ENCODE results near the gene KCNJ8. TPM values are rescaled to one million over a fixed set of nuclear protein-coding genes. Genes with fewer than 3 reads are reported as not detected.

Gene KCNJ8
- total RNA-seq (10 to 100 TPM; 10.9 to 44.2 TPM), polyA plus RNA-seq (10 to 100 TPM; 24.2 to 30.3 TPM)

DNA sequence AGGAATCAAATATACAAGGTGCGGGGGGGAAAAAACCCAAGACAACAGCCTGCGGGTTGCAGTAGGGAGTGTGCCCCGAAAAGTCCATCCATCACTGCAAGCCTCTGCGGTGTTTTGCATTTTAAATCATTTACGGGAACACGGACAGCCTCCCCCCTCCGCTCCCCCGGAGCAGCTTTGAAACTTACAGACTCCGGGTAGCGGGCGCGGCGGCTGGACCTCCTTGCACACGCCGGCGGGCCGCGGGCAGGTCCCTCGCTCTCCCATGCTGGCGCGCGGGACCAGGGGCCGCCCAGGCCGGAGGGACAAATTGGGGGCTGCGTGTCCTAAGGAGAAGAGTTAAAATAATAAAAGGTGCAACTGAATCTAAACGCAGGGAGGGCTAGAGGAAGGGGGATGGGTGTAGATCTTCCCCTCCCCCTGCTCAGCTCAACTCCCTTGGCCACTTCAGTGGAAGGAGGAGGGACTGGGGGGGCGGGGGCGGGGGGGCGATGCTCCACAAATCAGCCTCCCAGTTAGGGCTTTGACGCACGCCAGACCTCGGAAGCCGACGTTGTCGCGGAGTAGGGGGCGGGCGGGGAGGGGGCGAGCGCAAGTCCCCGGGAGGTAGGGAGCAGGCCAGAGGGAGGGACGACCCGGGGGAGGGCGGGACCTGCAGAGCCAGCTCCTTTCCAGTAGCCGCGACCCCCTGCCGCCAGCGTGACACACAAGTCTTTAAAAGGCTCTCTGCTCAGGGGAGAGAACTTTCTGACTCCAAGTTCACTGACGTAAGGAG is at the start of gene KCNJ8:
KCNJ8 (minus strand) TSS at position 349 of the 775 bp plus-strand sequence. CDS start 1,090 bp downstream, outside the sequence.
- Histone ChIP-seq H3K27ac (ENCODE audit: low read depth in 1 of 2, low read length in 2 of 2) (peak within 1 kb of the TSS; percentile 98), H3K4me3 (ENCODE audit: low read depth in 1 of 3, low read length in 3 of 3) (peak within 1 kb of the TSS; percentile 73 to 95 (median 79)), H3K36me3 (ENCODE audit: control insufficient read depth in 4 of 4, insufficient read depth in 3 of 4, low read depth in 1 of 4, low read length in 3 of 4) (peaks cover 0 to 4% (median 1%) of the 10 kb centered on the region in 4 donors), H3K27me3 (ENCODE audit: control insufficient read depth in 4 of 4, insufficient read depth in 4 of 4, low read length in 3 of 4) (no peaks in the 10 kb centered on the region), H3K9me3 (ENCODE audit: control insufficient read depth in 4 of 4, low read length in 3 of 4) (no peaks in the 10 kb centered on the region), H3K4me1 (ENCODE audit: control insufficient read depth in 4 of 4, insufficient read depth in 4 of 4, low read length in 3 of 4) (peaks cover 2 to 18% (median 6%) of the 10 kb centered on the region in 4 donors), H3K9ac (ENCODE audit: low read depth in 1 of 2, low read length in 2 of 2) (peak within 1 kb of the TSS; percentile 77 to 98)
- peak; percentile 73 for DNase-seq (ENCODE audit: low spot score)
- WGBS: 2% methylated on average over 49 of the region's 49 CpGs
- TF ChIP-seq, protein P1, sequence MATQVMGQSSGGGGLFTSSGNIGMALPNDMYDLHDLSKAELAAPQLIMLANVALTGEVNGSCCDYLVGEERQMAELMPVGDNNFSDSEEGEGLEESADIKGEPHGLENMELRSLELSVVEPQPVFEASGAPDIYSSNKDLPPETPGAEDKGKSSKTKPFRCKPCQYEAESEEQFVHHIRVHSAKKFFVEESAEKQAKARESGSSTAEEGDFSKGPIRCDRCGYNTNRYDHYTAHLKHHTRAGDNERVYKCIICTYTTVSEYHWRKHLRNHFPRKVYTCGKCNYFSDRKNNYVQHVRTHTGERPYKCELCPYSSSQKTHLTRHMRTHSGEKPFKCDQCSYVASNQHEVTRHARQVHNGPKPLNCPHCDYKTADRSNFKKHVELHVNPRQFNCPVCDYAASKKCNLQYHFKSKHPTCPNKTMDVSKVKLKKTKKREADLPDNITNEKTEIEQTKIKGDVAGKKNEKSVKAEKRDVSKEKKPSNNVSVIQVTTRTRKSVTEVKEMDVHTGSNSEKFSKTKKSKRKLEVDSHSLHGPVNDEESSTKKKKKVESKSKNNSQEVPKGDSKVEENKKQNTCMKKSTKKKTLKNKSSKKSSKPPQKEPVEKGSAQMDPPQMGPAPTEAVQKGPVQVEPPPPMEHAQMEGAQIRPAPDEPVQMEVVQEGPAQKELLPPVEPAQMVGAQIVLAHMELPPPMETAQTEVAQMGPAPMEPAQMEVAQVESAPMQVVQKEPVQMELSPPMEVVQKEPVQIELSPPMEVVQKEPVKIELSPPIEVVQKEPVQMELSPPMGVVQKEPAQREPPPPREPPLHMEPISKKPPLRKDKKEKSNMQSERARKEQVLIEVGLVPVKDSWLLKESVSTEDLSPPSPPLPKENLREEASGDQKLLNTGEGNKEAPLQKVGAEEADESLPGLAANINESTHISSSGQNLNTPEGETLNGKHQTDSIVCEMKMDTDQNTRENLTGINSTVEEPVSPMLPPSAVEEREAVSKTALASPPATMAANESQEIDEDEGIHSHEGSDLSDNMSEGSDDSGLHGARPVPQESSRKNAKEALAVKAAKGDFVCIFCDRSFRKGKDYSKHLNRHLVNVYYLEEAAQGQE (IDR thresholded peaks at IDR 0.05): peak; percentile 63
- TF ChIP-seq TAF1 (conservative IDR thresholded peaks at IDR 0.05): peak; percentile 79
- peak in 1 of 2 donors; percentile 14 for TF ChIP-seq JUND (IDR thresholded peaks at IDR 0.05)
- TF ChIP-seq SP1 (IDR thresholded peaks at IDR 0.05): peak; percentile 6
- TF ChIP-seq RXRA (IDR thresholded peaks at IDR 0.05): peak; percentile 44 to 54
- no peak for TF ChIP-seq FOXA2 (IDR thresholded peaks at IDR 0.05)
- TF ChIP-seq, protein P2, sequence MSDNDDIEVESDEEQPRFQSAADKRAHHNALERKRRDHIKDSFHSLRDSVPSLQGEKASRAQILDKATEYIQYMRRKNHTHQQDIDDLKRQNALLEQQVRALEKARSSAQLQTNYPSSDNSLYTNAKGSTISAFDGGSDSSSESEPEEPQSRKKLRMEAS (IDR thresholded peaks at IDR 0.05): no peak
- TF ChIP-seq RAD21 (IDR thresholded peaks at IDR 0.05): peak in 1 of 2 donors; percentile 12

DNA sequence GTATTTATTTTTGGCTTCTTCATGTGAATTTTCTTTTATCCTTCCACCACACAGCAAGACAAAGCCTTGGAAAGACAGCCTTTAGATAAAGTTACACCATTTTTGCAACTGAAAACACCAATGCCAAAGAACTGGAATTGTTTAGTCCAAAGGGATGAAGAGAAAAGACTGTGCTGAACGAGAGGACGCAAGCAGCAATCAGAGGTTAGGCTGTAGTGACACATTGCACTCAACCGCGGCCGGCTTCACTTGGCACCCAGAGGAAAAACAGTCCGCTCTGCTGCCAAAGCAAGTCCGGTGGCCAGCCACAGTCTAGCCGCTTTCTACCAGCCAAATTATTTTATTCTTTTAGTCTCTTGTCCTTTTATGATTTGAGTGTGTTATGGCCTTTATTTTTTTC is 49.1 kb upstream of the KCNJ8 start:
- Histone ChIP-seq H3K9ac (ENCODE audit: low read depth in 1 of 2, low read length in 2 of 2) (peak overlapping the region in 1 of 2 donors; percentile 69), H3K27me3 (ENCODE audit: control insufficient read depth in 4 of 4, insufficient read depth in 4 of 4, low read length in 3 of 4) (no peaks in the 10 kb centered on the region), H3K4me1 (ENCODE audit: control insufficient read depth in 4 of 4, insufficient read depth in 4 of 4, low read length in 3 of 4) (peaks cover 4 to 63% (median 46%) of the 10 kb centered on the region in 4 donors), H3K9me3 (ENCODE audit: control insufficient read depth in 4 of 4, low read length in 3 of 4) (no peaks in the 10 kb centered on the region), H3K4me3 (ENCODE audit: low read depth in 1 of 3, low read length in 3 of 3) (peak overlapping the region in 2 of 3 donors; percentile 37 to 43), H3K36me3 (ENCODE audit: control insufficient read depth in 4 of 4, insufficient read depth in 3 of 4, low read depth in 1 of 4, low read length in 3 of 4) (no peaks in the 10 kb centered on the region), H3K27ac (ENCODE audit: low read depth in 1 of 2, low read length in 2 of 2) (peak overlapping the region; percentile 76 to 78)
- no peak for DNase-seq (ENCODE audit: low spot score)
- TF ChIP-seq, protein P1 (IDR thresholded peaks at IDR 0.05): peak; percentile 63
- TF ChIP-seq NR2F2 (IDR thresholded peaks at IDR 0.05) (no peak), HNF4A (conservative IDR thresholded peaks at IDR 0.05) (peak; percentile 57 to 59), JUND (IDR thresholded peaks at IDR 0.05) (peak; percentile 28 to 46), TAF1 (conservative IDR thresholded peaks at IDR 0.05) (peak; percentile 60), FOXA2 (IDR thresholded peaks at IDR 0.05) (no peak), RAD21 (IDR thresholded peaks at IDR 0.05) (peak; percentile 48 to 63), YY1 (IDR thresholded peaks at IDR 0.05) (peak; percentile 81), HNF4G (IDR thresholded peaks at IDR 0.05) (no peak), SP1 (IDR thresholded peaks at IDR 0.05) (peak; percentile 61), FOXA1 (IDR thresholded peaks at IDR 0.05) (no peak), GABPA (IDR thresholded peaks at IDR 0.05 in 1 of 2, conservative IDR thresholded peaks at IDR 0.05 in 1 of 2) (no peak), RXRA (IDR thresholded peaks at IDR 0.05) (peak; percentile 68 to 70)
- TF ChIP-seq, protein P3, sequence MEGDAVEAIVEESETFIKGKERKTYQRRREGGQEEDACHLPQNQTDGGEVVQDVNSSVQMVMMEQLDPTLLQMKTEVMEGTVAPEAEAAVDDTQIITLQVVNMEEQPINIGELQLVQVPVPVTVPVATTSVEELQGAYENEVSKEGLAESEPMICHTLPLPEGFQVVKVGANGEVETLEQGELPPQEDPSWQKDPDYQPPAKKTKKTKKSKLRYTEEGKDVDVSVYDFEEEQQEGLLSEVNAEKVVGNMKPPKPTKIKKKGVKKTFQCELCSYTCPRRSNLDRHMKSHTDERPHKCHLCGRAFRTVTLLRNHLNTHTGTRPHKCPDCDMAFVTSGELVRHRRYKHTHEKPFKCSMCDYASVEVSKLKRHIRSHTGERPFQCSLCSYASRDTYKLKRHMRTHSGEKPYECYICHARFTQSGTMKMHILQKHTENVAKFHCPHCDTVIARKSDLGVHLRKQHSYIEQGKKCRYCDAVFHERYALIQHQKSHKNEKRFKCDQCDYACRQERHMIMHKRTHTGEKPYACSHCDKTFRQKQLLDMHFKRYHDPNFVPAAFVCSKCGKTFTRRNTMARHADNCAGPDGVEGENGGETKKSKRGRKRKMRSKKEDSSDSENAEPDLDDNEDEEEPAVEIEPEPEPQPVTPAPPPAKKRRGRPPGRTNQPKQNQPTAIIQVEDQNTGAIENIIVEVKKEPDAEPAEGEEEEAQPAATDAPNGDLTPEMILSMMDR (IDR thresholded peaks at IDR 0.05; ENCODE audit: low read depth, low read length, missing input control): no peak
- TF ChIP-seq, protein P4, sequence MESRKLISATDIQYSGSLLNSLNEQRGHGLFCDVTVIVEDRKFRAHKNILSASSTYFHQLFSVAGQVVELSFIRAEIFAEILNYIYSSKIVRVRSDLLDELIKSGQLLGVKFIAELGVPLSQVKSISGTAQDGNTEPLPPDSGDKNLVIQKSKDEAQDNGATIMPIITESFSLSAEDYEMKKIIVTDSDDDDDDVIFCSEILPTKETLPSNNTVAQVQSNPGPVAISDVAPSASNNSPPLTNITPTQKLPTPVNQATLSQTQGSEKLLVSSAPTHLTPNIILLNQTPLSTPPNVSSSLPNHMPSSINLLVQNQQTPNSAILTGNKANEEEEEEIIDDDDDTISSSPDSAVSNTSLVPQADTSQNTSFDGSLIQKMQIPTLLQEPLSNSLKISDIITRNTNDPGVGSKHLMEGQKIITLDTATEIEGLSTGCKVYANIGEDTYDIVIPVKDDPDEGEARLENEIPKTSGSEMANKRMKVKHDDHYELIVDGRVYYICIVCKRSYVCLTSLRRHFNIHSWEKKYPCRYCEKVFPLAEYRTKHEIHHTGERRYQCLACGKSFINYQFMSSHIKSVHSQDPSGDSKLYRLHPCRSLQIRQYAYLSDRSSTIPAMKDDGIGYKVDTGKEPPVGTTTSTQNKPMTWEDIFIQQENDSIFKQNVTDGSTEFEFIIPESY (IDR thresholded peaks at IDR 0.05): no peak
- TF ChIP-seq, protein P5, sequence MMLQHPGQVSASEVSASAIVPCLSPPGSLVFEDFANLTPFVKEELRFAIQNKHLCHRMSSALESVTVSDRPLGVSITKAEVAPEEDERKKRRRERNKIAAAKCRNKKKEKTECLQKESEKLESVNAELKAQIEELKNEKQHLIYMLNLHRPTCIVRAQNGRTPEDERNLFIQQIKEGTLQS (IDR thresholded peaks at IDR 0.05): peak; percentile 12
- 30% methylated on average over 8 of the region's 8 CpGs for WGBS
